K562 (cell line): ENCODE measurements around the gene GPR171. TPM values are rescaled to one million over a fixed set of nuclear protein-coding genes. Genes with fewer than 3 reads are reported as not detected.

Experiments
- ATAC-seq: fragments of 200-7000 bp; cut with Tn5 transposase; 3 replicates; pipeline ENCODE4 v1.9.1; 2020; ENCODE audit warnings: moderate library complexity
- BruUV-seq: library from RNA; stranded (reverse); fragments of 400-500 nt; replicated peaks from 2 replicates; lab custom pipeline; 2021; lab: Mats Ljungman, UMichigan
- CTCF ChIA-PET: fragments of 300-600 bp; formaldehyde crosslinking; extraction: SDS; loops from one replicate; lab custom pipeline; 2021; ENCODE audit warnings: low intra/inter-chr PET ratio; lab: Yijun Ruan, JAX
- POLR2A ChIA-PET: fragments of 300-600, 350-650 bp; sonication (Branson Sonifier 250); formaldehyde crosslinking; extraction: SDS; loops from one replicate; lab custom pipeline; 2021; ENCODE audit warnings: antibody characterized with exemption, inconsistent platforms; lab: Yijun Ruan, JAX
- DNase-seq, 4 experiments: peaks; one replicate each; pipeline versions ENCODE4 v3.0.0 to v3.0.0-alpha.2; 2011 to 2018; ENCODE audit warnings: low spot score in 3 of 4, mixed read lengths in 3 of 4; ENCODE audit errors: extremely low read depth in 1 of 4
- FAIRE-seq: peaks from 2 replicates; lab custom pipeline; 2011; peaks lifted over from hg19 to GRCh38; lab: Jason Lieb, UNC
- H2AFZ ChIP-seq: 2 replicates; pipeline ENCODE4 v1.6.0; 2011; ENCODE audit warnings: low read depth, low read length, control low read depth, inconsistent platforms
- H3K27ac ChIP-seq: fragments of 200-600 bp; 3 replicates; pipeline ENCODE4 v1.8.0; 2011; ENCODE audit warnings: low read depth, mild to moderate bottlenecking, control low read depth, inconsistent platforms, low read length, moderate library complexity, mixed read lengths; ENCODE audit errors: extremely low read depth
- H3K27me3 ChIP-seq, 2 experiments: fragments of 300-600 bp in 1 of 2; 2 replicates in 1 of 2; 3 replicates in 1 of 2; pipeline versions ENCODE4 v1.6.0 to v1.8.0; 2011; ENCODE audit warnings: inconsistent platforms in 2 of 2, low read length in 2 of 2, mild to moderate bottlenecking in 1 of 2, mixed read lengths in 1 of 2, moderate library complexity in 1 of 2; ENCODE audit not compliant: control insufficient read depth in 2 of 2, insufficient read depth in 2 of 2
- H3K36me3 ChIP-seq: fragments of 300-600 bp; 3 replicates; pipeline ENCODE4 v1.8.0; 2011; ENCODE audit warnings: mild to moderate bottlenecking, low read length, inconsistent platforms; ENCODE audit not compliant: control insufficient read depth, insufficient read depth
- H3K4me1 ChIP-seq, 2 experiments: fragments of 200-600 bp in 1 of 2; replicated peaks in 1 of 2; 2 replicates in 1 of 2; 3 replicates in 1 of 2; pipeline versions ENCODE4 v1.5.1 to v1.8.0; 2011; ENCODE audit warnings: inconsistent platforms in 2 of 2, low read length in 2 of 2, mild to moderate bottlenecking in 1 of 2, mixed read lengths in 1 of 2, moderate library complexity in 1 of 2; ENCODE audit not compliant: control insufficient read depth in 2 of 2, insufficient read depth in 2 of 2
- H3K4me2 ChIP-seq: 2 replicates; pipeline ENCODE4 v1.6.1; 2011; ENCODE audit warnings: low read length, control low read depth, inconsistent platforms, mixed read lengths; ENCODE audit not compliant: insufficient read depth
- H3K4me3 ChIP-seq: fragments of 200-600 bp; sonication (generic), shearing (Covaris generic); 2 replicates; pipeline ENCODE4 v1.5.1; 2016; ENCODE audit warnings: control low read depth, inconsistent platforms
- H3K79me2 ChIP-seq: fragments of 200-600 bp; 3 replicates; pipeline ENCODE4 v1.8.0; 2011; ENCODE audit warnings: low read length, inconsistent platforms; ENCODE audit not compliant: control insufficient read depth, insufficient read depth
- H3K9ac ChIP-seq, 2 experiments: 2 replicates each; pipeline versions ENCODE4 v1.6.0 to v1.6.1; 2011; ENCODE audit warnings: low read depth in 2 of 2, low read length in 2 of 2, control low read depth in 1 of 2, inconsistent platforms in 1 of 2, mild to moderate bottlenecking in 1 of 2, mixed read lengths in 1 of 2; ENCODE audit not compliant: insufficient read depth in 1 of 2
- H3K9me1 ChIP-seq: one replicate; pipeline ENCODE4 v1.6.0; 2011; ENCODE audit warnings: inconsistent platforms, mild to moderate bottlenecking, low read length, moderate library complexity; ENCODE audit not compliant: control insufficient read depth, insufficient read depth
- H3K9me3 ChIP-seq: replicated peaks from 2 replicates; pipeline ENCODE4 v1.5.1; 2011; ENCODE audit warnings: low read depth, low read length, inconsistent platforms; ENCODE audit not compliant: control insufficient read depth, insufficient read depth
- H4K20me1 ChIP-seq: replicated peaks from 2 replicates; pipeline ENCODE4 v1.6.1; 2011; ENCODE audit warnings: low read length, inconsistent platforms, mixed read lengths; ENCODE audit not compliant: control insufficient read depth, insufficient read depth
- ARID2 ChIP-seq: fragments of 450-650 bp; IDR thresholded peaks from 2 replicates; pipeline ENCODE4 v1.6.1; 2017; ENCODE audit warnings: antibody characterized with exemption, mild to moderate bottlenecking
- BCLAF1 ChIP-seq, 2 experiments: fragments of 450-650 bp in 1 of 2; IDR thresholded peaks; 2 replicates each; pipeline ENCODE4 v1.6.1; 2011 to 2017; ENCODE audit warnings: low read depth in 2 of 2, antibody characterized with exemption in 1 of 2, borderline replicate concordance in 1 of 2, low read length in 1 of 2, mild to moderate bottlenecking in 1 of 2, mixed read lengths in 1 of 2; ENCODE audit not compliant: control insufficient read depth in 1 of 2
- BRF1 ChIP-seq: IDR thresholded peaks from 3 replicates; pipeline ENCODE4 v1.6.1; 2011; ENCODE audit warnings: borderline replicate concordance, mild to moderate bottlenecking; ENCODE audit not compliant: insufficient read length; ENCODE audit errors: extremely low read depth
- CTCF ChIP-seq, 3 experiments: IDR thresholded peaks in 2 of 3; conservative IDR thresholded peaks in 1 of 3; 2 replicates each; pipeline ENCODE4 v1.5.1; 2011 to 2012; ENCODE audit warnings: low read length in 3 of 3, mild to moderate bottlenecking in 3 of 3, control low read depth in 2 of 3, improper control_type of control experiment in 1 of 3, inconsistent platforms in 1 of 3, low read depth in 1 of 3, mixed read lengths in 1 of 3, moderate library complexity in 1 of 3; ENCODE audit not compliant: insufficient read depth in 2 of 3
- FOSL1 ChIP-seq: fragments of 200-800 bp; sonication (Bioruptor generic); conservative IDR thresholded peaks from 2 replicates; pipeline ENCODE4 v1.6.1; 2016; ENCODE audit warnings: missing genetic modification characterization, missing compliant biosample characterization
- GTF2B ChIP-seq: IDR thresholded peaks from 2 replicates; pipeline ENCODE4 v1.6.1; 2011; ENCODE audit not compliant: insufficient read length; ENCODE audit errors: extremely low read depth
- HMGN3 ChIP-seq: IDR thresholded peaks from 2 replicates; pipeline ENCODE4 v1.6.1; 2011; ENCODE audit warnings: borderline replicate concordance, low read depth, mild to moderate bottlenecking, mixed read lengths, low read length; ENCODE audit not compliant: insufficient read length; ENCODE audit errors: extremely low read depth
- L3MBTL2 ChIP-seq: fragments of 450-650 bp; IDR thresholded peaks from 2 replicates; pipeline ENCODE4 v1.6.1; 2016; ENCODE audit warnings: mild to moderate bottlenecking, moderate library complexity
- PPARD ChIP-seq: fragments of 250-450 bp; sonication (Bioruptor Pico); IDR thresholded peaks from 2 replicates; pipeline ENCODE4 v1.8.0; 2022; ENCODE audit warnings: inconsistent platforms, mild to moderate bottlenecking, moderate library complexity
- RCOR1 ChIP-seq, 2 experiments: IDR thresholded peaks; 2 replicates each; pipeline ENCODE4 v1.6.1; 2012; ENCODE audit warnings: low read depth in 2 of 2, low read length in 2 of 2, borderline replicate concordance in 1 of 2, improper control_type of control experiment in 1 of 2
- SMC3 ChIP-seq: conservative IDR thresholded peaks from 2 replicates; pipeline ENCODE4 v1.6.1; 2011; ENCODE audit warnings: low read depth, low read length, improper control_type of control experiment; ENCODE audit not compliant: insufficient read depth
- WGBS: fragments of 100-300 bp; shearing (Covaris generic); methylation state at CpG from one replicate; pipeline ENCODE4 v1.1.6; 2016; ENCODE audit warnings: low coverage, mixed read lengths; ENCODE audit not compliant: insufficient coverage; ENCODE audit errors: missing lambda C conversion rate; 5-methylcytosine and 5-hydroxymethylcytosine counted together
- in situ Hi-C: fragments of 300-500 bp; cut with MboI; formaldehyde crosslinking; loops from 4 replicates; pipeline ENCODE4 v1.15.0; 2018; ENCODE audit warnings: inconsistent platforms, mixed read lengths
- intact Hi-C: fragments of 100-400 bp; cut with micrococcal nuclease; formaldehyde crosslinking; loops from 2 replicates; pipeline ENCODE4 v1.14.2; 2022
- polyA plus RNA-seq, 8 experiments: library from polyadenylated mRNA; depleted of rRNA in 4 of 8; stranded (reverse) in 5 of 8; unstranded in 3 of 8; fragments of >200 nt; fragmentation: Nextera tagmentation in 2 of 8; fragmentation: Illumina TruSeq in 1 of 8; extraction: Ambion mirVana in 2 of 8; extraction: Trizol in 1 of 8; gene quantifications; 2 replicates each; pipeline versions ENCODE4 v1.2.1 to v1.2.3, GENCODE V29; 2011 to 2014; ENCODE audit warnings: inconsistent platforms in 1 of 8, missing spikeins in 1 of 8
- total RNA-seq, 7 experiments: library from RNA; depleted of rRNA in 6 of 7; stranded (reverse); fragments of >200 nt in 6 of 7; fragmentation: Illumina TruSeq in 2 of 7; extraction: Trizol in 2 of 7; gene quantifications; 2 replicates each; pipeline versions ENCODE4 v1.2.1 to v1.2.3, GENCODE V29; 2011 to 2021; ENCODE audit warnings: low replicate concordance in 1 of 7
- TF ChIP-seq, protein P1 (sequence below): fragments of 450-650 bp; IDR thresholded peaks from 2 replicates; pipeline ENCODE4 v1.6.1; 2016; ENCODE audit warnings: antibody characterized with exemption

GPR171 gene
- total and polyA plus RNA-seq, 9 of the 15 experiments (the other 6 are each of a cell fraction or from before 2014, with no cell fraction given): not detected

- peaks cover 5 to 9% of the 10 kb centered on the region in 2 experiments for H3K27me3 ChIP-seq
- no peaks in the 10 kb centered on the region for H4K20me1 ChIP-seq
- POLR2A ChIA-PET: no interaction called here
- FAIRE-seq: peak; percentile 93
- H3K9me3 ChIP-seq: no peaks in the 10 kb centered on the region
- H3K9me1 ChIP-seq: peaks cover 3% of the 10 kb centered on the region
- no peaks in the 10 kb centered on the region for H3K4me1 ChIP-seq
- no peaks in the 10 kb centered on the region for H3K36me3 ChIP-seq
- WGBS: 0% methylated on average over 9 of the region's 9 CpGs
- no TSS peak for BruUV-seq
- intact Hi-C loops (loop anchor here (1.0 to 2.0 kb wide), 5 partner anchors 55 to 691 kb away; no protein-coding TSS in a partner anchor), in situ Hi-C loops (loop anchor here (25.0 kb wide), 1 partner anchor 609 kb away; no protein-coding TSS in a partner anchor)
- peak; percentile 94 for ATAC-seq
- no peak overlapping the region; the same call in 1 of the 2 replicates for H3K4me2 ChIP-seq
- no peak overlapping the region for H3K27ac ChIP-seq
- H3K4me3 ChIP-seq: no peak overlapping the region
- no peak overlapping the region for H3K9ac ChIP-seq
- CTCF ChIA-PET: interaction anchor here (0.6 to 2.2 kb wide), 5 partner anchors 52 to 1243 kb away, joined by 3 to 23 read pairs (median 6); no protein-coding TSS in a partner anchor
- DNase-seq: peak; percentile 76 to 81 (median 77)
- no peak overlapping the region for H2AFZ ChIP-seq
- H3K79me2 ChIP-seq: no peaks in the 10 kb centered on the region
- no peak for TF ChIP-seq FOSL1
- no peak for TF ChIP-seq PPARD (CRISPR knock-in tag)
- peak; percentile 81 to 90 (median 86) for TF ChIP-seq CTCF (IDR thresholded peaks at IDR 0.05 in 2 of 3, conservative IDR thresholded peaks at IDR 0.05 in 1 of 3; ENCODE audit: insufficient read depth in 2 of 3, low read depth in 1 of 3, low read length in 3 of 3)
- TF ChIP-seq HMGN3: no peak
- TF ChIP-seq SMC3: peak; percentile 79
- no peak for TF ChIP-seq GTF2B
- TF ChIP-seq, protein P1, sequence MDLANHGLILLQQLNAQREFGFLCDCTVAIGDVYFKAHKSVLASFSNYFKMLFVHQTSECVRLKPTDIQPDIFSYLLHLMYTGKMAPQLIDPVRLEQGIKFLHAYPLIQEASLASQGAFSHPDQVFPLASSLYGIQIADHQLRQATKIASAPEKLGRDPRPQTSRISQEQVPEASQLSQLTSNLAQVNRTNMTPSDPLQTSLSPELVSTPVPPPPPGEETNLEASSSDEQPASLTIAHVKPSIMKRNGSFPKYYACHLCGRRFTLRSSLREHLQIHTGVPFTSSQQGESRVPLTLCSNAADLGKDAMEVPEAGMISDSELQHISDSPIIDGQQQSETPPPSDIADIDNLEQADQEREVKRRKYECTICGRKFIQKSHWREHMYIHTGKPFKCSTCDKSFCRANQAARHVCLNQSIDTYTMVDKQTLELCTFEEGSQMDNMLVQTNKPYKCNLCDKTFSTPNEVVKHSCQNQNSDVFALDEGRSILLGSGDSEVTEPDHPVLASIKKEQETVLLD: no peak
- no peak for TF ChIP-seq L3MBTL2
- TF ChIP-seq ARID2: peak; percentile 56; the same call in 1 of the 2 replicates
- 0 out of 4 replicates have a peak, but pooled peaks of 1 of the 2 experiments have one; percentile 31 for TF ChIP-seq RCOR1 (IDR thresholded peaks at IDR 0.05; ENCODE audit: borderline replicate concordance in 1 of 2, low read depth in 2 of 2, low read length in 2 of 2)
- TF ChIP-seq BRF1: no peak
- no peak for TF ChIP-seq BCLAF1 (IDR thresholded peaks at IDR 0.05; ENCODE audit: borderline replicate concordance in 1 of 2, control insufficient read depth in 1 of 2, low read depth in 2 of 2, low read length in 1 of 2)
These were observed 25.0 kb upstream of the GPR171 start for GRCh38 chr3:151227807-151228665.
